GM19438 (cell line): ENCODE measurements around the gene SLC27A6.
"Not testable (repeated sequence)": the region's sequence is repeated elsewhere in the genome, so short reads cannot be mapped to it uniquely, and the experiment has no call there.

Experiments used
- ATAC-seq: cut with Tn5 transposase; IDR thresholded peaks from one replicate; pipeline ENCODE4 v1.9.1; 2021; ENCODE audit warnings: low read depth; ENCODE audit not compliant: unreplicated experiment

The SLC27A6 gene

DNA sequence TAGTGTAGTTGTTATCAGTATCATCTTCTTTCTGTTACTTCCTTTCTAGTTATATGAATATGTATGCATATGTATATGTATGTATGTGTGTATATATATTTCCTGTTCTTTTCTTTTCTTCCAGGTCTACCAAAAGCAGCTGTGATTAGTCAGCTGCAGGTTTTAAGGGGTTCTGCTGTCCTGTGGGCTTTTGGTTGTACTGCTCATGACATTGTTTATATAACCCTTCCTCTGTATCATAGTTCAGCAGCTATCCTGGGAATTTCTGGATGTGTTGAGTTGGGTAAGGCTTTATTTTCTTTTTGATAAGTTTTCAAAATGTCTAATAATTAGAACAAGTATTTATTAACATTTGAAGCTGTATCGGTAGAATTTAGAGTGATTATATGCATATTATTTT is 23.2 kb downstream of the SLC27A6 start:
- ATAC-seq = no peak

DNA sequence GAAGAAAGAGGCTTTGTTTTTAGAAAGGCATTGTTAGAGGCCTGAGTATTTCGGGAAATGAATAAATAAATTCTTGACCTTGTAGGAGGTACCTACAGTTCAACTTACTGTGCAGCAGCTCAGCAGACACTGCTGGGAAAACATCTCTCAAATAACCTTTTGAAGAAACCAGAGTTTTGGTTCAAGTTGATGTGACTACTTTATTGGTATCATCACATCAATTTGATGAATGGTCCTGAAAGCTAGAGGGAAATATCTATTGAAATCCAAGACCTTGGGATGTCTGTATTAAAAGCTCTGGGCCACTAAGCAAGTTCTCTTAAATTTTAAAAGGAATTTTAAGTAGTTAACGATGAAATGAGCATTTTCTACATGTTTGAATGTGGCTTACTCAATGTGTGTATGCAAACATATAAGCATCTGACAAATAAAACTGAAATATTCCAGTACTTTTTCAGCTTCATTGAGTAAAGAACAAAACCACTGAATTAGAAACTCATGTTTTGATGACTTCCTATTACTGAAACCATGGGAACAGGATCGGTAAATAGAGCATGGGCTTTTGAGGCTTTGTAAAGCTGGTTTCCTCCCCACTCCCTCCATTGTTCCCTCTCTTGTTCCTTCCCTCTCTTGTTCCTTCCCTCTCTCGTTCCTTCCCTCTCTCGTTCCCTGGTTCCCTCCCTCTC is 36.7 kb downstream of the SLC27A6 start:
- ATAC-seq = no peak

DNA sequence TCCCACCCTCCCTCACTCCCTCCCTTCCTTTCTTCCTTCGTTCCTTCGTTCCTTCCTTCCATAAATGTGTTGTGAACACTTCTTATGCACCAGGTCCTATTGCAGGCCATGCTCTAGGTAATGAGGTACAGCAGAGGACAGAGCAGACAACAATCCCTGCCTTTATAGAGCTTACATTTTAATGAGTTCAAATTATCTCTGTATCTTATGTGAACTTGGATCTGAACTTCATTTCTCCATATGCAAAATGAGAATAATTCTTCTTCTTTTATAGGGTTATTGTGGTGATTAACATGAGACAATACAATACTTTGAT is 37.2 kb downstream of the SLC27A6 start:
- no peak for ATAC-seq

DNA sequence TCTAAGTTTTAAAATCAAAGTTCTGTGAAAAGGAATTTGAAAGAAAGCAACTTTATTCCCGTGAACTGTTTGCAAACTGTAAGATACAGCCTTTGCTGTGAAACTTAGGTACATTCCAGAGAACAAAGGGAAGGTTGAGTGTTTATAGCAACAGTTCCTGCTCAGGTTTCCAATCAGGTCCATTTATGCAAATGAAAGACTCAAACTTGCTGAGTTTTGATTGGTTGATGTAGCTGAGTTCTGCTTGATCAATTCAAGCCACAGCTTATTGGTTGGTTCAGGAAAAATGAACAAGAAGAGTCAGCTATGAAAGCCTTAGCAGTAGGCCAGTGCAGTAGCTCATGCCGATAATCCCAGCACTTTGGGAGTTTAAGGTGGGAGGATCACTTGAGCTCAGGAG is 37.9 kb downstream of the SLC27A6 start:
- no peak for ATAC-seq

DNA sequence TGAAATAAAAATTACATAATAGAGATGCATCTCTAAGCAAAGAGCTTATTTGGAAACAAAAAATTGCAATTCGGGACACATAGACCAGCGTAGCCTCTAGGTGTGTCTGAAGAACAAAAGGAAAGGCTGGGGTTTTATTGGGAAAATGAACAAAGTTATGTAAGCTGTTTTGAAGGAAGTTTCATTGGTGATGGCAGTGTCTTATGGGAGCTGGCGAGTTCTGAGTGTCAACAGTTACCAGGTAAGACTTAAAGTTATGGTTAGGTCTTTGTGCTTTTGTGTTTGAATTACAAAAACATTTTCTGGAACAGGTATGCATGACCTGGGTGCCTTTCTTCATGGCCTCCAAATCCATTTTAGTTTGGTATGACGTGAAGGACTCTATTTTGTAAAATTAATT is 48.9 kb downstream of the SLC27A6 start:
- ATAC-seq = no peak

DNA sequence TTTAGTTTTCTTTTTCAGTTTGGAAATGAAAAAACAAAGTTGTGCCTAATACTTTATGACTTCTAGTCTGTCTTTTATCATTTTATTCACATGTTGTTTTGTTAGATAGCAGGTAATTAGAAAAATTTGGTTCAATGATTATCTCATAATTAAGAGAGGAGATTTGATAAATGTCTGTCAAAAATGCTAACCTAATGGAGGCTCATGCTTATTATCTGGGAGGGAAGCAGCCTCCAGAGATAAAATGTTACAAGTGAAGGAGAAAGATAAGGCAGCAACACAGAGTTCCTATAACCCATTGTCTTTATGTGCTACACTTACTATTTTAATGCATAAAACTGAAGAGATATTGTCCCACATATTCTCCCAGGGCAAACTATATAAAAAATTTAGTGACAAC is 53.5 kb downstream of the SLC27A6 start:
- no peak for ATAC-seq

DNA sequence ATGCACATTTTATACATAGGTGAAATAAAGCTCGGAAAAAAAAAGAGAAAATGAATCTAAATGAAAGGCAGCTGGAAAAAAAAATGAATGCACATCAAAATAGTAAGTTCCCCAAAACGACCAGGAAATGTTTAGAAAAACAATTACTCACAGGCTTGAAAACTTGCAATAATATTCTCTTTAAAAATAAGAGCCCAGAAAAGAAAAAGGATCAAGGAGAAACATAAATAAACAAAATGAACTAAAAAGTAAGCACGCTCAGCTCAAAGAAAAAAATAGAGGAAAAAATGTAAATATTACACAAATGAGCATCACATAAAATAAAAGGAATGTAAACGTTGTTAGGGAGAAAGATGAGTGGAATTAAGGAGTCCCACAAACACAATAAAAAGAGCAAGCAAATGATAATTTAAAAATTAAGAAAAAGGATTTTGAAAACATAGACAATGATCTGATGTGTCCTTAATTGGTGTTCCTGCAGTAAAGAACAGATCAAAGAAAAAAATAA is 54.2 kb downstream of the SLC27A6 start:
- no peak for ATAC-seq

DNA sequence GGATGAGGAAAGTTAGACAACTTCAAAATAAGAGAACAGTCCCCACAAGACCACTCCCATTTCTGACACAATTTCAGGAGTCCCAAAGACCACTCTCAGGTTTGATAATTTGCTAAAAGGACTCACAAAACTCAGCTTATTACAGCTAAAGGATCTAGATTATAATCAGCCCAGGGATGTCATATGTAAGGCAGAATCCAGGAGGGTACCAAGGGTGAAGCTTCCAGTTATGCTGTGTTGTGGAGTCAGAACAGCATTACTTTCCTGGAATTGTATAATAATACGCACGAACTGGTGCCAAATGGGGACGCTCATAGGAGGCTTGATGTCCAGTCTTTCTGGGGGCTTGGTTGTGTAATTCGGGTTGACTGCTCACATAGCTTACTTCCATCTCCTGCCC is 55.4 kb downstream of the SLC27A6 start:
- ATAC-seq = no peak

DNA sequence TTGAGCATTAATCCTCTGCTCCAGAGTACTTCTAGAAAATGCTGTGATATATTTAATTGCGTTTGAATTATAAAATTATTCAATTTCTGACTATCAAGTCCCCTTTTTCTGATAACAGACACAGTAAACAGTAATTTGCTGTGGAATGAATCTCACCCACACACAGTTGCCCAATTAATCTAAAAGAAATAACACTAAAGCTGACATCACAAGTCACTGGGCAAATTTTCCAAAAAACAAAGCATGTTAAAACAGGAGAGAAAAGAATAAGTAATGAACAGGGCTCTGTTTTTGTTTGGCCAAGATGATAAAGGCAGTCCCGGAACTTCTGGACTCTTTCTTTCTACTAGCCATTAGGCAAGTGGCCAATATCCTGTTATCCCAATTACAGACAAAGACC is 56.5 kb downstream of the SLC27A6 start:
- no peak for ATAC-seq

DNA sequence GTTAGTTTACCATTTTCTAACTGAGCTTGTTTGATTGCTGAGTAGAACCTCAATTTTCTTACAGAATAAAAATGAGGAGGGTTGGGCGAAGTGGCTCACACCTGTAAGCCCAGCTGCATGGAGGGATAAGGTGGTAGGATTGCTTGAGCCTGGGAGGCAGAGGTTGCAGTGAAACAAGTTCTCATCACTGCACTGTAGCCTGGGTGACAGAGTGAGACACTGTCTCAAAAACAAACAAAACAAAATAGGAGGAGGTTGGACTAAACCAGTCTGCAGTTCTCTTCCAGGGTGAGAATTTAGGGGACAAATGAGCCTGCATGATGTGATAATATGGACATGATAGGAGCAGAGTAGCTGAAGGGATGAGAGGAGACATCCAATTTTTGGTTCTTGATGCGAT is 57.3 kb downstream of the SLC27A6 start:
- ATAC-seq = no peak

DNA sequence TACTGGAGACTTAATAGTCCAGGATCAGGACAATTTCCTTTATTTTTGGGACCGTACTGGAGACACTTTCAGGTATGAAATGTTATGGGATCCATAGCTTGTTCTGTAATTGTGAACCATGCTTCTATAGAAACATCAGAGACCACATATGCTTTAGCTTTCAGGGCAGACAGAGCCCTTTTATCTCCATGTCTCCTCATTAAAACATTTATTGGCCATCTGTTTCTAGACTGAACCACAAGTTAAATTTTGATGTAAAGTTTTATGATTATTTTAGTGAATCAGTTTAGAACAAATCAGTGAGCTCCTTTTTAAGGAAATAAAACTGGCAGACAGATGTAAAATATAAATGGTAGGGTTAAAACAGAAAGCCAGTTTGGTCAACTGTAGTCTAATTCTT is 62.0 kb downstream of the SLC27A6 start:
- no peak for ATAC-seq

DNA sequence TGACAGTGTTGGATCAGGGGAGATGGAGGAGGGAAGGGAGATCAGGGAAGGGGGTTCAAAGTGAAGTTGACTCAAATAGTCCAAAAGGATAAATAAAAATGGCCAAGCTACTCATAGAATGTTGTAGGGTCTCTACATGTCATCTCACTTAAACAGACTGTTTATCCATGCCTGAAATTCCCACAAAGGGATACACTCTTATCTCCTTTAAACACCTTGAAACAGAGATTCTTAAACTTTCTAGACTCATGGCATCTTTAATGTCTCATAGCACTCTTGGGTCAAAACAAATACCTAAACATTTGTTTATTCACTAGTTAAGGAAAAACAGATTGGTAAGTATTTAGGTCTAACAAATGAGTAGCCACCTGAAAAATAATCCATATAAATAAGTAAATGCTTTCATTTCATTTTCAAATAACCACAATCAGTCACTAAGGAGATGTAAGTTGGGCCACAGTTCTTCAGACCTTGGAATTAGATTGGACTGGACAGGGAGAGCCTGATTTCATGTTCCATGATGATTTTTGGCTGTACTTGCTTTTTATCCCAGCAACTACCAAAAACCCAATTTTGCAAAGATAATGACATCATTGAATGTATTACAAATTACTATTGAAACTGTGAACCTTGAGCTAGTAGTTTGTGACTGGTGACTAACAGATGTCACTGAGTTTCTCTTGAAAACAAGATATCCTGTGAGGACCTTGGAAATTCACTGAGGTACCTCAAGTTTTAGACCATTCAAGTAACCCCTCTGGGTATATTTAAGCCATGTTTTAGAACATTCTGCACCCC is 66.8 kb downstream of the SLC27A6 start:
- ATAC-seq = no peak

DNA sequence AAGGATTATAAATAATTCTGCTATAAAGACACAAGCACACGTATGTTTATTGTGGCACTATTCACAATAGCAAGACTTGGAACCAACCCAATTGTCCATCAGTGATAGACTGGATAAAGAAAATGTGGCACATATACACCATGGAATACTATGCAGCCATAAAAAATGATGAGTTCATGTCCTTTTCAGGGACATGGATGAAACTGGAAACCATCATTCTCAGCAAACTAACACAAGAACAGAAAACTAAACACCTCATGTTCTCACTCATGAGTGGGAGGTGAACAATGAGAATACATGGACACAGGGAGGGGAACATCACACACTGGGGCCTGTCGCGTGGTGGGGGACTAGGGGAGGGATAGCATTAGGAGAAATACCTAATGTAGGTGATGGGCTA is 71.0 kb downstream of the SLC27A6 start:
- not testable (repeated sequence) for ATAC-seq

DNA sequence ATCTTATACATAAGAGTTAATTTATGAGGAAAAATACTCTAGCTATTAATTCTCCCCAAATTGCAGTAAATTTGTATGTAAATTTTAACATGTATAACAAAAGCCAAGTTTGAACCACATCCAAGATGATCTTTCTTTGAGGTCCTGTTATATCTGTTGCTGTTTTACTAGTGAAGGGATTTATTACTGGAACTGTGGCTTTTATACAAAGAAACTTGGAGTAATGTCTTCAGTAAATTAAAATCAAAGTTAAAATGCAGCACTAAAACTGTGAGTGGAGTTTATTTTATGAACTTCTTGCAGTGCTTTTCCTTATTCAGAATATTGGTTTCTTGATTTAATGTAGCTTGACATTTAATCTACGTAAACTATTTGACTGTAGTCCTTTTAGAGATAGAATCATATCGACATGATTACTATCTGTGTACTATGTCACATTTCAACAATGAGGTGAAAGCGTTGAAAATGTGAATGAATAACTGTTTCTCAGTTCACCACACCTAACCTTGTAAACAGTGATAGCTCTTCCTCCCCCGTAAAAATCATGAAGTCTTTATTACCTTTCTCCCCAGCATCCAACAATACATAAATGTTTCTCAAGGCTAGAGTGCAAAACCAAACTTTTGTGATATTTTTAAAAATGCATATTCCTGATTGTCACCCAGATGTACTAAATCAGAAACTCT is 76.1 kb downstream of the SLC27A6 start:
- no peak for ATAC-seq

DNA sequence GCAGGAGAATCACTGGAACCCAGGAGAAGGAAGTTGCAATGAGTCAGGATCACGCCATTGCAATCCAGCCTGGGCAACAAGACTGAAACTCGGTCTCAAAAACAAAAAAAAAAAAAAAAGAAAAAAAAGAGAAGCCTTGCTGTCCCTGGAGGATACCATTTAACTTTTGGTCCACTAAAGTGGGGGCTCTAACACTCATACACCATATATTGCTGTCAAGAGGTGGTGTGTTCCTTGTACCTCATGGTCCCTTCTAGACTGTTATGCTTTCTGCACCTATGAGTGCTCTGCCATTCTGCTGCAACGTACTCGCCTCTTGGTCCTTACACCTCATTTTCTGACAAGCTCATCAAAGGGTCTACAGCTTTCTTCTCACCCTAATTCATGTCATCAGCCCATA is 77.0 kb downstream of the SLC27A6 start:
- ATAC-seq = no peak

DNA sequence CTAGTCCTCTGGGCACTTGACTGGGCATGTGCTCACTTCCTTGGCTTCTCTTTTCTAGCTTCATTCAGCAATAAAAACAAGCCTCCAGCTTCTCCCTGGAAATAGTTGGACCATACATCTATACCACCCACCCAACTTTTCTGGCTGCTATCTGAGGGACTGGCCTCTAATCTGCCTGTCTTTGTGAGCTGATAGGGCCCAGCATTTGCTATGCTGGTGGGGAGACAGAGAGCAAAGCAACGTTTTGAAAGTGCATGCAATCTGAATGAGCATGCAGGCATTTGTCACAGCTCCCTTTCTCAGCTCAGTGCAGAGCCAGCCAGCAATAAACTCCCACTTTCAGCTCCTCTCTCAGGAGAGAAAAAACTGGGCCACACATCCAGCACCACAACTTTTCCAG is 78.6 kb downstream of the SLC27A6 start:
- no peak for ATAC-seq

DNA sequence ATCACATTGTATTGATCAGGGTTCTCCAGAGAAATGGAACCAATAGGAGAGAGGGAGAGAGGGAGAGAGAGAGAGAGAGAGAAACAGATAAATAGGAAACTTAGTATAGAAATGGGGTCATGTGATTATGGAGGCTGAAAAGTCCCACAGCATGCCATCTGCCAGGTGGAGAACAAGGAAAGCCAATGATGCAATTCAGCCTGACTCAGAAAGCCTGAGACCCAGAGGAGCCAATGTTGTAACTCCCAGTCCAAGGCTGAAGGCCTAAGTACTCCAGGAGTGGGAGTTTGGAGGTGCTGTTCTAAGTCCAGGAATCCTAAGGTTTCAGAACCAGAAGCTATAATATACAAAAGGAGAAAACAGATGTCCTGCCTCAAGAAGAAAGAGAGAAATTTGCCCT is 80.9 kb downstream of the SLC27A6 start:
- no peak for ATAC-seq

DNA sequence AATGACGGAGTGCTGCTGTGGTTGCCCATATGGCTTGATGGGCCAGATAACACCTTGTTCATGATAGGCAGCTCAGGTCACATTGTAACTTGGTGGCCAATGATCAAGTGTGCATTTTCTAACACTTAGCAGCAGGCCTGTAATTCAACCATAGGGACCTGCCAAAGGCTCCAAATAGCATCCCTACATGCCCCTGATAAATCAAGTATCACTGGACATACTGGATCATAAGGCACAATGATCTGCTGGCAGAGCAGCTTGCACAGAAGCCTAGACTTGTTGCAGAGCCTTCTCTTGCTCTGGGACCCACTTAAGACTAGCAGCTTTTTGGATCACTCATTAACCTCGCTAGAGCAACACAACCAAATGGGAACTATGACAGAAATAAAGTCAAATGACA is 83.2 kb downstream of the SLC27A6 start:
- no peak for ATAC-seq

DNA sequence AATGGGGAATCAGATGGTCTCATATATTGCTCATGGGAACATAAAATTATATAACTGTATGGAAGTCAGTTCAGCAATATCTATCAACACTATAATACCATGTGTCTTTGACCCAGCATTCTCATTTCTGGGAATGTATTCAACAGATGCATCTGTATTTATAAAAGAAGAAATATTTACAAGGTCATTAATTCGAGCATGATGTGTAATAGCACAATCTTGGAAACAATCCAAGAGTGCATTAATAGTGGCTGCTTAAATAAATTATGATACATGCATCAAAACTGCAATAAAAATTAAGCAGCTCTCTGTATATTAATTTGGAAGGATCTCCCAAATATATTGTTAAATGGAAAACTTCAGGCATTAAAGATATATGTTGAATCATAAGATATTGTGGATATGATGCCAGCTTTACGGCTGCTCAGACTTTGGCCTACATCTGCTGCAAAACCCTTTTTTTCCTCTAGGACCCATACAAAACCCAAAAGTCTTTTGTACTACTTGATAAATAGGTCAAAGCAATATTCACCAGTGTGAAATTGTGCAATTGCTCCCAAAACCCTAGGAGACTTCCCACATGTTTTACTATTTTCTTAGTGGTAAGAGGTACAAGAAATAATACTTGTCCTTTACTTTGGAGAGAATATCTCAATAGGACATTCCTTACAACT is 84.0 kb downstream of the SLC27A6 start:
- no peak for ATAC-seq

DNA sequence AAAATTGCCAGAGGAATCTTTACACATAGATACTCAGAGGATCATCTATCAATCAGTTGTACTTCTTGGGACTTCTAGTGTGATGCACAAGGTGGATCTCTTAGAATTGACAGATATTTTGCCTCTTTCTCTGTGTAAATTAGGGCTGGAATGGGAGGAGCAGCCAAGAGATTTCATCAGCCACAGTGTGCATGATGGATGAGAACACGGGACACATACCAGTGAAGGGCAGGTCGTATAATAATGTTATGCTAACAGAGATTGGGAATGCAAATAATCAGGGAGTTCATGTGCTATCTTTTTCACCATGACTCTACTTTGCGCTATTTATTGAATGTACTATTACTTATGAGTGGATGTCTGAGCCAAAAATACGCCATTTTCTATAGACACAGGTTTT is 86.0 kb downstream of the SLC27A6 start:
- ATAC-seq = no peak

DNA sequence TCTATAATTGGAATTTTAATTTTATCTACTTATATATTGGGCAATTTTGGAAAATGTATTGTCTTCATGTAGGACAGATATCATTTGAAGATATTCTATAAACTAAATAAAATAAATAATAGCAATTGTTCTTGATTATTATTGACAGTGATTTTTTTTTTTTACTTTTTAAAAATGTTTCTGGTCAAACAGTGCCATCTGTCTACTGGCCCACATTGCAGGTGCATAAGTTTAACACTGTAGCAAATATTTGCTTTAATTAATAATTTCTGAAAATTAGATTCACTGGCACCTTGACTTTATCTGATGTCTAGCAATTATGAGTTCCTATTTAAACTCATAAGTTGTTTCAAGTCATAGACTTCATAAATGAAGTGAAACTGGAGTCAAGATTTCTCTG is 88.2 kb downstream of the SLC27A6 start:
- ATAC-seq = no peak
